SKM-1 treated with dmso at 0.1 percent for 144 hours (cell line): ENCODE results near the gene INSIG1.
A peak's percentile ranks its signal among the peaks of the same experiment; 100 is the strongest.

Source experiments
- DNase-seq: peaks from one replicate; lab custom pipeline; 2025; ENCODE audit not compliant: unreplicated experiment; lab: John Stamatoyannopoulos, UW

Gene INSIG1

DNA sequence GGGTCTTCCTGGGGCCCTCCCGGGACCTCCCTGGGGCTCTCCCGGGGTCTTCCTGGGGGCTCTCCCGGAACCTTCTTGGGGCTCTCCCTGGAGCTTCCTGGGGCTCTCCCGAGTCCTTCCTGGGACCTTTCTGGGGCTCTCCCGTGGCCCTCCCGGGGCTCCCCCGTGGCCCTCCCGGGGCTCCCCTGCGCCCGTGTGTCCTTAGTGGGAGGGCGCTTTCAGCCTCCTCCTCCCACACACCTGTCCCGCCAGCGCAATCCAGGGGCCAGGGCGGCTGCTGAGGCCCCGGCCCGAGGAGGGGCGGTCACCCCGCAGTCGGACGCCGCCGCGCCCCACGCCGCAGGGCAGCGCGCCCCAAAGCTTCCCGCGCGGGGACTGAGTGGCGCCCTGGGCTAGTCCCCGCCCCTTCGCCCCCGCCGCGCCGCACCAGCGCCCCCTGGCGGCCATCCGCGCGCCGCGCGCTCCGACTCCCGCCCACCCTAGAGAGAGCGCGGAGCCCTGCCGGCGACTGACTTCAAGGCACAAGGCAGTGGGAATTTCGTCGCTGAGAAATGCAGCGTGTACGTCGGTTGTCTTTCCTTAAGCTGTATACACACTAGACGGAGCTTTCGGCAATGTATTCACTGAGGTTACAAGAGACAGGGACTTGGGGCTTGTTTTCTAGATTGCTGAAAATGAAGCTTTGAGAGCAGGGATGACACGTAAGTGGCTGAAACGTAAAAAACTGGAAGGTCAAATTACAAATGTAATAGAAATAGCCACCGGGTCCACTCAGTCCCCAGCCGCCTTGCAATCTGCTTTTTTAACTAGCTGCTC is 47.1 kb downstream of the INSIG1 start:
- DNase-seq, result peak; percentile 33

DNA sequence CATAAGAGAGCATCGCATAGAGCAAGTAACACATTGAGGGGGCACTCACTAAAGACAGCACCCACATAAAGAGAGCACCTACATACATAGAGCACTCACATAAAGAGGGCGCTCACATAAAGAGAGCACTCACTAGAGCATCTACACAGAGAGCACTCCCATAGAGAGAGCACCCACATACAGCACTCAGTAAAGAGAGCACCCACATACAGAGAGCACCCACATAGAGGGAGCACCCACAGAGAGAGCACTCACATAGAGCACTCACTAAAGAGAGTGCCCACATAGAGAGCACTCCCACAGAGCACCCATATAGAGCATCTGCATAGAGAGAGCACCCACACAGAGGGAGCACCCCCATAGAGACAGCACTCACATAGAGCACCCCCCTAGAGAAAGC is 47.8 kb downstream of the INSIG1 start:
- no peak for DNase-seq

- DNase-seq, result no peak
These were observed 48.6 kb downstream of the INSIG1 start for GRCh38 chr7:155346285-155346684.

DNA sequence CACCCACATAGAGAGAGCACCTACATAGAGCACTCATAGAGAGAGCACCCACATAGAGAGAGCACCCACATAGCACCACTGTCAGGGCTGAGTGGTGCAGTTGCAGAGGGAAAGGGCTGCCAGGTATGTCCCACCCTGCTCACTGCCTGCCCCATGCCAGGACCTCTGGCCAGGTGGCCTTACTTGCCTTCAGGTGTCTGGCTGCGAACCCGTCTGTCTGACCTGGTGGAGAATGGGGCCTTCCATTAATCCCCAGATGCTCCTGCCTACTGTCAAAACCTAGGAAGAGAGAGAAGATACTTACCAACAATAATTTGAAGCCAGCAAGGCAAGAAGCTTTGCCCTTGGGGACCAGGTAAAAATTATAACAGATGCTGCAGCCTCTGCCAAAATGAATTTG is 51.1 kb downstream of the INSIG1 start:
- DNase-seq, result no peak

GRCh38 chr7:155349601-155350331 is 52.1 kb downstream of the INSIG1 start:
- DNase-seq, result no peak

GRCh38 chr7:155351120-155351870 is 53.6 kb downstream of the INSIG1 start:
- DNase-seq, result no peak

DNA sequence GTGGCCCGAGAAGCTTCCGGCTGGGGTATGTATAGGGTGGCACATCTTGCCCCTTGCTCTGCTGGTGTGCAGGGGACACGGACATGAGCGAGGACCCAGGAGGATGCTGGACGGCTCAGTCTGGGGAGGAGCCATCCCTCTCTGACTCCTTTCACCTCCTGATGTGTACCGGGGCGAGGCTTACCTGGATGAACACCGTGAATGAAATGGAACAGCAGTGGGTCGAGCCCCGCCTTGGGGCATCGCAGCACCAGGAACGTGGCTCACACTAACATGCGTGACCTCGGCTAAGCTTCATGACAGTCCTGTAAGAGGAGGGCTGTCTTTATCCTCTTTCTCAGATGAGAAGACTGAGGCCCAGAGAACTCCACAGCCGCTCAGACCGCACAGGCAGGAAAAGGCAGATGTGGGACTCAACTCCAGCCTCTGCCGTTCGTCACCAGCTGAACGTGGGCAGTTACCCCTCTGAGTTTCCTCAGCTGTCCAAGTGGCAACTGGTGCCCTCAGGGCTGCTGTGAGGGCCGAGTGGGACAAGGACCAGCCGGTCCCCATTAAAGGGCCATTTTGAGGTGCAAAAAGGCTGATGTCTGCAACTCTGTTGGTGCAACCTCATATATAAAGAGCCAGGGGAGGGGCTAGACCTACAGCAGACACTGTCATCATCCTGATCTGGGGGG is 54.5 kb downstream of the INSIG1 start:
- no peak for DNase-seq

DNA sequence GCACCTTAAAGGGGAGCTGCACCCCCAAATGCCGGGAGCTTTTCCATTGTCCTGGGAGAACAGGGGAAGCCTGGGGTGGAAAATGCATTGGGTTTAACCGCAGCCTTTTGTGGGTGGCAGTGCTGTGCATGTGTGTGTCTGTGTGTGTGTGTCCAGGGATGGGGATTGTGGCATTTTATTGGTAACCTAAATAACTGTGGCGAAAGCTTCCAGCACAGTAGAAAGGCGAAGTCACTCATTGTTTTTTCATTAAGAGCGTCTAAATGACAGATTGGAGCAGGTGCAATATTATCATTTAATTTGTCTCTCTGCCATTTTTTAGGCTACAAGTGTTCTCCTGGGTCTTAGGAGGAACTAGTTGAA is 55.1 kb downstream of the INSIG1 start:
- no peak for DNase-seq

- DNase-seq, result no peak
These were observed 55.7 kb downstream of the INSIG1 start for GRCh38 chr7:155353256-155353897.

DNA sequence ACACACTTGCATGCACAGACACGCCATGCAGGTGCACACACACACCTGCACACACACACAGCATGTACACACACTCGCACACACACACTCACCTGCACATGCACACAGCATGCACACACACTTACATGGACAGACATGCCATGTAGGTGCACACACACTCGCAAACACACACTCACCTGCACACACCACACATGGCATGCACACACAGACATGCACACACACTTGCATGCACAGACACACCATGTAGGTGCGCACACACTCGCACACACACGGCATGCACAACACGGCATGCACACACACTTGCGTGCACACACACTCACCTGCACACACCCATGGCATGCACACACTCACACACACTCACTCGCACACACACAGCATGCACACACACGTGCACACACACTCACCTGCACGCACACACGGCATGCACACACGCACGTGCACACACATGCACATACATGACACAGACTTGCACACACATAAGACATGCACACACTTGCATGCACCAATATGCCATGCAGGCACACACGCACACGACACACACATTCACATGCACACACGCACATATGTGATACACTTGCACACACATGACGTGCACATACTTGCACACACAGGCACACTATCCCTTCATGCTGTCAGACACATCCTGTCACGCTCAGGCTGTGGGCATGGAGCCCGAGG is 56.8 kb downstream of the INSIG1 start:
- DNase-seq, result no peak

- DNase-seq, result no peak
These were observed 57.5 kb downstream of the INSIG1 start for GRCh38 chr7:155355176-155355575.

- no peak for DNase-seq
These were observed 58.1 kb downstream of the INSIG1 start for GRCh38 chr7:155355745-155356144.

DNA sequence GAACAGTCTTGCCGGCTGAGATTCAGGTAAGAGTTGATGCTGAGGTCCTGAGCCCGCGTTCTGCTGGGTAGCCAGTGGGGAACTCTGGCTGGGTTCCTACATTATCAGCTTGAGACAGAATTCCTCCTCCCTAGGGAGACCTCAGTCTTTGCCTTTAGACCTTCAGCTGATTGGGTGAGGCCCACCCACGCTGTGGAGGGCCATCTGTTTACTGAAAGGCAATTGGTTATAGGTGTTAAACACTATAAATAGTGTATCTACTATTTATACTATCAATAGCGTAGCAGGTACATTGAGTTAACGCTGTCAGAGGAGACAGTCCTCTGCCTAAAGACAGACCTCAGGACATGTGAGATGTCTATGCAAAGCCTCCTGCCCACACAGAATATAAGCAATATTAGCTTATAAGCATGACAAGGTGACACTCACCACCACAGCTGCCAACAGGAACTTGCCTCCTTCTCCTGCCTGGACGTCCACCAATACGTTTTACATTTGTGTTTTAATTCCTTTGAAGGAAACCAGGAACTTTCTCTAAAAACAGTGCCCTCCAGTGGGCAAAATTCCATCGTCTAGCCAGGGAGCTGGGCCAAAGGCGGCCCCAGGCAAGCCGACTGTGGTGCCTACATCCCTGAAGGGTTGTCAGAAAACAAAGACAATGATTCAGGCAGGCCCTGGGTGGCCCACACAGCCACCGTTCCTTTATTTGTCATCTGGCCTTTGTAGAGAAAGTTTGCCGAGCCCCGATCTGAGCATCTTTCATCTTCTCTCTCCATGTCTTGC is 58.8 kb downstream of the INSIG1 start:
- DNase-seq, result no peak

DNA sequence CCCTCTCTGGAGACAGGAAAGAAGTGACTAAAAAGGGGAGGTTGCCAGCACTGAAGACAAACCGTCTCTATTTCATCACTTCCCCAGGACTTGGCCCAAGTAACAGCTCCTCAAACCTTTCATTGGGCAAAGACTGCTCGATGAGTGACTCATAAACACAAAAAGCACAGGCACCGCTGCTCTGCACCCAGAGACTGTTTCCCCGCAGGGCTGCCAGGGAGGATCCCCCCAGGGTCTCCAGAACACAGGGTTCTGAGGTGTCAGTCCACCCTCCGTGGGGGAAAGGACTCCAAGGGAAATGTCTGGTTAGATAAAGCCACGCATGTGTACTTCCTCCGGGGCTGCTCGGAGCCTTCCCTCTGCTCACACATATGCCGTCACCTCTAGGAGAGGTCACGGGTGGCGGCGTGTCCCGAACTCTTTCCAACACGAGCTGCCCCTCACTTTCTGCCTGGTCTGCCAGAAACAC is 59.9 kb downstream of the INSIG1 start:
- peak; percentile 44 for DNase-seq

- DNase-seq, result no peak
These were observed 60.6 kb downstream of the INSIG1 start for GRCh38 chr7:155358066-155358947.

DNA sequence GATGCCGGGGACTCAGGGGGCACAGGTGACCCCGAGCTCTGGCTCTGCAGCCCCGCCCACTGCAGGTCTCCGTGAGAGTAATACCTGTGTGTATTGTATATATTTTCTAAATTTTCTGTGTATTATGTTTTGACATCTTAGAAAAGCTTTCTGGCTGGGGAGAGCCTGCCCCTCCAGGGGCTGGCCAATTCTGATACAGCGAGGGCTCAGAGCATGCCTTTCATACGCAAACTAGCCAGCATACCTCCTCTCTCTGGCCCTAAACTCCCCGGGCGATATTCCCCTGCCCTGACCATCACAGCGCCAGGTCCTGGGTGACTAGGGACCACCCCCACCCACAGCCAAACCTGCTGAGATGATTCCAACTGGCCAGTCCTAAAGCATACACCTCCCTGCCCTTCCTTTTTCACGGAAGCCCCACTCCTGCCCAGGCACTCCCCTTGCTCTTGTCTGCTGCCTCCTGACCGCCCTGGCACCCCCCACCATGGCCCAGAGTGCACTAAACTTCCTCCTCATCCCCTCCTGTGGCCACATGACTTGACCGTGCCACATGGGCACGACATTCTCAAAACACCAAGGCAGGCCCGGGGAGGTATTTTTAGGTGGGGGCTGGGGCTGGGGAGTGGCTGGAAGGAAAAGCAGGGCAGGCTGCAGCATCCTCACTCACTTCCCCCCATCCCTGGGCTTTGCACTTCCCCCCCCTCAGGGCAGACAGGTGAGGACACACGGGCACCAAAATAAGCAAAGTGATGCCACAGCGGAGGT is 61.5 kb downstream of the INSIG1 start:
- no peak for DNase-seq
